Stomach smooth muscle (tissue), 2 donors: ENCODE data around the gene UVRAG.

Source experiments
- H3K27ac ChIP-seq: one replicate; pipeline ENCODE4 v1.7.0; 2013; ENCODE audit warnings: mild to moderate bottlenecking, low read length, inconsistent platforms
- H3K27me3 ChIP-seq, 2 donors: one replicate each; pipeline ENCODE4 v1.7.0; 2013; ENCODE audit warnings: low read length in 2 of 2; ENCODE audit not compliant: insufficient read depth in 2 of 2, control insufficient read depth in 1 of 2
- H3K36me3 ChIP-seq, 2 donors: one replicate each; pipeline ENCODE4 v1.7.0; 2013; ENCODE audit warnings: low read length in 2 of 2; ENCODE audit not compliant: control insufficient read depth in 2 of 2, insufficient read depth in 2 of 2
- H3K4me1 ChIP-seq: one replicate; pipeline ENCODE4 v1.7.0; 2013; ENCODE audit warnings: low read length; ENCODE audit not compliant: control insufficient read depth, insufficient read depth
- H3K4me3 ChIP-seq, 2 donors: one replicate each; pipeline ENCODE4 v1.7.0; 2013; ENCODE audit warnings: low read length in 2 of 2
- H3K9ac ChIP-seq, 2 donors: one replicate each; pipeline ENCODE4 v1.7.0; 2013; ENCODE audit warnings: low read length in 2 of 2, mild to moderate bottlenecking in 1 of 2
- H3K9me3 ChIP-seq, 2 donors: one replicate each; pipeline ENCODE4 v1.7.0; 2013; ENCODE audit warnings: low read length in 2 of 2; ENCODE audit not compliant: control insufficient read depth in 2 of 2
- donor health status: healthy.
- donor health status: Pancreatic carcinoma.

UVRAG gene

GRCh38 chr11:75784506-75784905 is 30.5 kb upstream of the UVRAG start:
- no peaks in the 10 kb centered on the region for H3K36me3 ChIP-seq
- no peak overlapping the region for H3K9ac ChIP-seq
- H3K4me3 ChIP-seq, result no peak overlapping the region
- H3K4me1 ChIP-seq, result no peaks in the 10 kb centered on the region
- no peaks in the 10 kb centered on the region for H3K27me3 ChIP-seq
- H3K27ac ChIP-seq, result no peak overlapping the region
- H3K9me3 ChIP-seq, result no peaks in the 10 kb centered on the region

- Histone ChIP-seq H3K4me1 (no peaks in the 10 kb centered on the region), H3K9ac (no peak overlapping the region), H3K27ac (no peak overlapping the region), H3K4me3 (no peak overlapping the region), H3K27me3 (no peaks in the 10 kb centered on the region), H3K9me3 (no peaks in the 10 kb centered on the region), H3K36me3 (no peaks in the 10 kb centered on the region)
These were observed 29.8 kb upstream of the UVRAG start for GRCh38 chr11:75785187-75785586.

- Histone ChIP-seq H3K27me3 (no peaks in the 10 kb centered on the region), H3K9me3 (no peaks in the 10 kb centered on the region), H3K4me3 (no peak overlapping the region), H3K36me3 (no peaks in the 10 kb centered on the region), H3K27ac (no peak overlapping the region), H3K4me1 (no peaks in the 10 kb centered on the region), H3K9ac (no peak overlapping the region)
These were observed 28.8 kb upstream of the UVRAG start for GRCh38 chr11:75786101-75786736.

GRCh38 chr11:75789521-75789920 is 25.5 kb upstream of the UVRAG start:
- Histone ChIP-seq H3K4me1 (no peaks in the 10 kb centered on the region), H3K9ac (no peak overlapping the region), H3K9me3 (no peaks in the 10 kb centered on the region), H3K27ac (no peak overlapping the region), H3K4me3 (no peak overlapping the region), H3K36me3 (no peaks in the 10 kb centered on the region), H3K27me3 (no peaks in the 10 kb centered on the region)

GRCh38 chr11:75790986-75791385 is 24.0 kb upstream of the UVRAG start:
- no peak overlapping the region for H3K4me3 ChIP-seq
- H3K36me3 ChIP-seq, result no peaks in the 10 kb centered on the region
- H3K4me1 ChIP-seq, result no peaks in the 10 kb centered on the region
- no peaks in the 10 kb centered on the region for H3K9me3 ChIP-seq
- no peak overlapping the region for H3K27ac ChIP-seq
- no peaks in the 10 kb centered on the region for H3K27me3 ChIP-seq
- no peak overlapping the region for H3K9ac ChIP-seq

- no peaks in the 10 kb centered on the region for H3K27me3 ChIP-seq
- no peaks in the 10 kb centered on the region for H3K9me3 ChIP-seq
- no peak overlapping the region for H3K9ac ChIP-seq
- no peaks in the 10 kb centered on the region for H3K4me1 ChIP-seq
- no peak overlapping the region for H3K27ac ChIP-seq
- H3K36me3 ChIP-seq, result no peaks in the 10 kb centered on the region
- H3K4me3 ChIP-seq, result no peak overlapping the region
These were observed 22.8 kb upstream of the UVRAG start for GRCh38 chr11:75792127-75792731.

GRCh38 chr11:75792997-75793800 is 21.8 kb upstream of the UVRAG start:
- no peak overlapping the region for H3K27ac ChIP-seq
- no peak overlapping the region for H3K9ac ChIP-seq
- no peaks in the 10 kb centered on the region for H3K4me1 ChIP-seq
- no peaks in the 10 kb centered on the region for H3K27me3 ChIP-seq
- no peaks in the 10 kb centered on the region for H3K9me3 ChIP-seq
- no peak overlapping the region for H3K4me3 ChIP-seq
- no peaks in the 10 kb centered on the region for H3K36me3 ChIP-seq

- Histone ChIP-seq H3K9me3 (no peaks in the 10 kb centered on the region), H3K27me3 (no peaks in the 10 kb centered on the region), H3K4me1 (no peaks in the 10 kb centered on the region), H3K9ac (no peak overlapping the region), H3K4me3 (no peak overlapping the region), H3K27ac (no peak overlapping the region), H3K36me3 (no peaks in the 10 kb centered on the region)
These were observed 21.0 kb upstream of the UVRAG start for GRCh38 chr11:75793966-75794365.

GRCh38 chr11:75795276-75796090 is 19.5 kb upstream of the UVRAG start:
- H3K27ac ChIP-seq, result no peak overlapping the region
- no peak overlapping the region for H3K9ac ChIP-seq
- no peaks in the 10 kb centered on the region for H3K36me3 ChIP-seq
- no peak overlapping the region for H3K4me3 ChIP-seq
- no peaks in the 10 kb centered on the region for H3K9me3 ChIP-seq
- no peaks in the 10 kb centered on the region for H3K27me3 ChIP-seq
- H3K4me1 ChIP-seq, result no peaks in the 10 kb centered on the region

GRCh38 chr11:75796091-75796435 is 18.9 kb upstream of the UVRAG start:
- no peak overlapping the region for H3K4me3 ChIP-seq
- H3K36me3 ChIP-seq, result no peaks in the 10 kb centered on the region
- H3K27ac ChIP-seq, result no peak overlapping the region
- H3K4me1 ChIP-seq, result peaks cover 1% of the 10 kb centered on the region
- H3K27me3 ChIP-seq, result no peaks in the 10 kb centered on the region
- H3K9me3 ChIP-seq, result no peaks in the 10 kb centered on the region
- H3K9ac ChIP-seq, result no peak overlapping the region
